Neural crest cell (in vitro differentiated cells): ENCODE results near the gene KCNIP4. TPM values are rescaled to one million over a fixed set of nuclear protein-coding genes. Genes with fewer than 3 reads are reported as not detected.

Source experiments
- DNase-seq: peaks from one replicate; pipeline ENCODE4 v3.0.0; 2021; ENCODE audit warnings: low read depth, mixed read lengths, low spot score
- H3K27ac Mint-ChIP-seq: one replicate; pipeline ENCODE4 v1.8.0; 2021; ENCODE audit warnings: mild to moderate bottlenecking, mixed read lengths; ENCODE audit not compliant: unreplicated experiment
- H3K27me3 Mint-ChIP-seq: 2 replicates; pipeline ENCODE4 v1.8.0; 2021; ENCODE audit warnings: low read depth, mild to moderate bottlenecking, mixed read lengths
- H3K36me3 Mint-ChIP-seq: 2 replicates; pipeline ENCODE4 v1.8.0; 2021; ENCODE audit warnings: low read depth, mild to moderate bottlenecking, mixed read lengths
- H3K4me1 Mint-ChIP-seq: 2 replicates; pipeline ENCODE4 v1.8.0; 2021; ENCODE audit warnings: mixed read lengths
- H3K4me3 Mint-ChIP-seq: one replicate; pipeline ENCODE4 v1.8.0; 2021; ENCODE audit warnings: mild to moderate bottlenecking, mixed read lengths
- H3K9me3 Mint-ChIP-seq: 2 replicates; pipeline ENCODE4 v1.8.0; 2021; ENCODE audit warnings: mixed read lengths
- total RNA-seq: library from RNA; stranded (reverse); gene quantifications from 2 replicates; pipeline ENCODE4 v1.2.1, GENCODE V29; 2021
- TF ChIP-seq, protein P1 (sequence below): fragments of 200-600 bp; sonication (generic); conservative IDR thresholded peaks from 2 replicates; pipeline ENCODE4 v1.5.0; 2021; ENCODE audit warnings: antibody characterized with exemption, mild to moderate bottlenecking

Gene KCNIP4
- total RNA-seq, 1 donor from 2014 or later: 0.33 TPM

DNA sequence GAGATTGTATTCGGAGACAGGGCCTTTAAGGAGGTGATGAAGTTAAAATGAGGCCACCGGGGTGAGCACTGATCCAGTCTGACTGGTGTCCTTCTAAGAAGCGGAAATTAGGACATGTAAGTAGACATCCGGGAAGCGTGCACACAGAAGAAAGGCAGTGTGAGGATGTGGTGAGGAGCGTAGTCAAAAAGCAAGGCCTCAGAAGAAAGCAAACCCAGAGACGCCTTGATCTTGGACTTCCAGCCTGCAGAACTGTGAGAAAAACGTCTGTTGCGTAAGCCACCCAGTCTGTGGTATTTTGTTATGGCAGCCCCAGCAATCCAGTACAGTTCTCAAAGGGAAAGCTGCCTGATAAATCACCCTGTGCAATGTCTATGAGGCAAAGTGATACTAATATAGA is 153.5 kb downstream of the KCNIP4 start:
- no peak overlapping the region for H3K27ac Mint-ChIP-seq
- no peaks in the 10 kb centered on the region for H3K9me3 Mint-ChIP-seq
- H3K4me3 Mint-ChIP-seq: no peak overlapping the region
- TF ChIP-seq, protein P1, sequence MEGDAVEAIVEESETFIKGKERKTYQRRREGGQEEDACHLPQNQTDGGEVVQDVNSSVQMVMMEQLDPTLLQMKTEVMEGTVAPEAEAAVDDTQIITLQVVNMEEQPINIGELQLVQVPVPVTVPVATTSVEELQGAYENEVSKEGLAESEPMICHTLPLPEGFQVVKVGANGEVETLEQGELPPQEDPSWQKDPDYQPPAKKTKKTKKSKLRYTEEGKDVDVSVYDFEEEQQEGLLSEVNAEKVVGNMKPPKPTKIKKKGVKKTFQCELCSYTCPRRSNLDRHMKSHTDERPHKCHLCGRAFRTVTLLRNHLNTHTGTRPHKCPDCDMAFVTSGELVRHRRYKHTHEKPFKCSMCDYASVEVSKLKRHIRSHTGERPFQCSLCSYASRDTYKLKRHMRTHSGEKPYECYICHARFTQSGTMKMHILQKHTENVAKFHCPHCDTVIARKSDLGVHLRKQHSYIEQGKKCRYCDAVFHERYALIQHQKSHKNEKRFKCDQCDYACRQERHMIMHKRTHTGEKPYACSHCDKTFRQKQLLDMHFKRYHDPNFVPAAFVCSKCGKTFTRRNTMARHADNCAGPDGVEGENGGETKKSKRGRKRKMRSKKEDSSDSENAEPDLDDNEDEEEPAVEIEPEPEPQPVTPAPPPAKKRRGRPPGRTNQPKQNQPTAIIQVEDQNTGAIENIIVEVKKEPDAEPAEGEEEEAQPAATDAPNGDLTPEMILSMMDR: no peak
- H3K27me3 Mint-ChIP-seq: peaks cover 2% of the 10 kb centered on the region
- DNase-seq: no peak
- no peaks in the 10 kb centered on the region for H3K4me1 Mint-ChIP-seq
- no peaks in the 10 kb centered on the region for H3K36me3 Mint-ChIP-seq

GRCh38 chr4:21792736-21793135 is 155.8 kb downstream of the KCNIP4 start:
- no peak overlapping the region for H3K4me3 Mint-ChIP-seq
- no peaks in the 10 kb centered on the region for H3K4me1 Mint-ChIP-seq
- DNase-seq: no peak
- TF ChIP-seq, protein P1: no peak
- H3K27me3 Mint-ChIP-seq: peaks cover 2% of the 10 kb centered on the region
- no peaks in the 10 kb centered on the region for H3K36me3 Mint-ChIP-seq
- H3K9me3 Mint-ChIP-seq: no peaks in the 10 kb centered on the region
- H3K27ac Mint-ChIP-seq: no peak overlapping the region

DNA sequence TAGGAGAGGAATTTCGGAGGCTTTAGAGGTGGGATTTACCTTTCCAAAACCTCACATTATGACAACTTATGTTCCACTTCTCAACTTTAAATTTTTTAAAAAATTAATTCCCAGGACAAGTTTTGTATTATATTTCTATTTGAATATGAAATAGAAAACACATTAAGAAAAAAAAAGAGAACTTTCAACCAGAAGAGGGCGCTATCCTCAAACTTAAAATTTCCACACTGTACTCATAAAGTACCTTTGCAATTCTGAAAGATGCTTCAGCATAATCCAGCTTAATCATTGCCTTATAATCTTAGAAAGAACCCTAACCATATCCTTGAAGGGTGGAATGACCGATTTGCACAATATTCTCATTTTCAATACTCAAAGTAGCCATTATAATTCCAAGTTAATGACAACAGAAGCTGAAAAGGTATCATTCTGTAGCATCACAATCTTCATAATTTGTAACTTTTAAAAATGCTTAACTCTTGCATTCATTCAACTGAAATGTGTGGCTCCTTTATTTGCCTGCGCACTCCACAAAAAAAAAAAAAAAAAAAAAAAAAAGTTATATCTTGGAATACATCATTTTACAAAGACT is 158.0 kb downstream of the KCNIP4 start:
- Mint-ChIP-seq H3K4me3 (no peak overlapping the region), H3K36me3 (no peaks in the 10 kb centered on the region), H3K4me1 (no peaks in the 10 kb centered on the region), H3K27ac (no peak overlapping the region), H3K9me3 (no peaks in the 10 kb centered on the region), H3K27me3 (peaks cover 2% of the 10 kb centered on the region)
- DNase-seq: no peak
- TF ChIP-seq, protein P1: peak; percentile 77

- TF ChIP-seq, protein P1: no peak
- no peak for DNase-seq
- Mint-ChIP-seq H3K4me3 (no peak overlapping the region), H3K4me1 (no peaks in the 10 kb centered on the region), H3K27ac (no peak overlapping the region), H3K9me3 (peaks cover 3% of the 10 kb centered on the region), H3K27me3 (peaks cover 3% of the 10 kb centered on the region), H3K36me3 (no peaks in the 10 kb centered on the region)
Observed at GRCh38 chr4:21780148-21780547, 168.4 kb downstream of the KCNIP4 start.

DNA sequence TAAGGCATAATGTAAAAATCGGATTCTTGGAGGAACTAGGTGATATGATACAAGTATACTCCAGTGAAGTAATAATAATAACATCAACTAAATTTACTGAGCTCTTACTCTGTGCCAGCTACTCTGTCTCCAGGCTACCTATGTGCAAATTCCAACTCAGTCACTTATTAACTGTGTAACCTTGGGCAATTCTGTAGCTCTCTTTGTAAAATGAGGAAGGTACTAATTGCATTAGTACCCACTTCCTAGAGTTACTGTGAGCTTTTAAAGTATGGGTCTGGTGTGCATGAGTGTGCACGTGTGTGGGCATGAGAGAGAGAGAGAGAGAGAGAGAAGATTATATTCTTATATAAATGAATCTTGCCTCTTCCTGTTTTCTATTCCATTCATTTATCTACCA is 169.9 kb downstream of the KCNIP4 start:
- TF ChIP-seq, protein P1: no peak
- no peaks in the 10 kb centered on the region for H3K4me1 Mint-ChIP-seq
- H3K27ac Mint-ChIP-seq: no peak overlapping the region
- H3K27me3 Mint-ChIP-seq: peaks cover 4% of the 10 kb centered on the region
- no peak for DNase-seq
- H3K9me3 Mint-ChIP-seq: peaks cover 3% of the 10 kb centered on the region
- no peak overlapping the region for H3K4me3 Mint-ChIP-seq
- H3K36me3 Mint-ChIP-seq: no peaks in the 10 kb centered on the region

DNA sequence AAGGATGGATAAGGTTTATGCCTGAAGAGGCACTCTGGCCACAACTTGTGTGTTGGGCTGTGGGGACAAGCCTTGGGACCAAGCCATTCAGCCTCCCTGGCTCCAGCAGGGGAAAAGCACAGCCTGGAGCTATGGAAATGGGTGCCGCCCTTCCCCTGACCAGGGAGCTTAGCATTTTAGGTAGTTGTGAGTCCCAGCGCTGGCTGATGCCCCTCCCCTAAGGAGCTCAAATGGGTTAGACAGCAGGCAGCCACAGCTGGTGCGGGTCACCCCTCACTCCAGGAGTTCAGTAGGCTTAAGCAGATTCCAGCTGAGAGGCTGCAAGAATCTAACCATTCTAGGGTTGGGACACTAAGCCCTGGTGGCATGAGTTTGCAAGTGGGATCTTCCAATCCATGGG is 172.9 kb downstream of the KCNIP4 start:
- H3K36me3 Mint-ChIP-seq: no peaks in the 10 kb centered on the region

More for the DNA sequence above, 172.9 kb downstream of the KCNIP4 start:
- Mint-ChIP-seq H3K9me3 (peaks cover 8% of the 10 kb centered on the region), H3K27ac (no peak overlapping the region), H3K27me3 (peaks cover 28% of the 10 kb centered on the region), H3K4me3 (no peak overlapping the region), H3K4me1 (no peaks in the 10 kb centered on the region)
- DNase-seq: no peak
- TF ChIP-seq, protein P1: no peak
